ENCODE data around the gene METTL26. TPM values are rescaled to one million over a fixed set of nuclear protein-coding genes. Genes with fewer than 3 reads are reported as not detected.

Gene METTL26
- total and polyA plus RNA-seq, 9 of the 15 experiments (the other 6 are each of a cell fraction or from before 2014, with no cell fraction given): 7.3 to 262 (median 80.9) TPM

- FAIRE-seq: no peak
- H3K9ac ChIP-seq (ENCODE audit: insufficient read depth in 1 of 2, low read depth in 2 of 2, low read length in 2 of 2): peak overlapping the region in 1 of 2 experiments; percentile 98; a peak in 2 of 4 replicates
- intact Hi-C loops (cut with micrococcal nuclease): loop anchor here (5.0 to 10.0 kb wide), 2 partner anchors 89 to 272 kb away; partner anchors contain the start of gene NME4
Observed at GRCh38 chr16:666572-666971, 30.5 kb upstream of the METTL26 start.

More at GRCh38 chr16:666572-666971, 30.5 kb upstream of the METTL26 start:
- DNase-seq (ENCODE audit: extremely low read depth in 1 of 4, low spot score in 3 of 4): no peak
- Histone ChIP-seq H3K9me1 (ENCODE audit: control insufficient read depth, insufficient read depth, low read length) (no peaks in the 10 kb centered on the region), H3K27me3 (ENCODE audit: control insufficient read depth in 2 of 2, insufficient read depth in 2 of 2, low read length in 2 of 2) (no peaks in the 10 kb centered on the region), H3K4me2 (ENCODE audit: insufficient read depth, low read length) (no peak overlapping the region), H3K9me3 (replicated peaks; ENCODE audit: control insufficient read depth, insufficient read depth, low read depth, low read length) (no peaks in the 10 kb centered on the region), H2AFZ (ENCODE audit: low read depth, low read length) (no peak overlapping the region), H3K79me2 (ENCODE audit: control insufficient read depth, insufficient read depth, low read length) (peaks cover 25% of the 10 kb centered on the region), H3K4me1 (replicated peaks in 1 of 2; ENCODE audit: control insufficient read depth in 2 of 2, insufficient read depth in 2 of 2, low read length in 2 of 2) (peaks cover 11 to 93% of the 10 kb centered on the region in 2 experiments; a peak in 4 of 5 replicates), H3K36me3 (ENCODE audit: control insufficient read depth, insufficient read depth, low read length) (peaks cover 27% of the 10 kb centered on the region), H3K4me3 (no peak overlapping the region), H3K27ac (ENCODE audit: extremely low read depth, low read depth, low read length) (no peak overlapping the region), H4K20me1 (replicated peaks; ENCODE audit: control insufficient read depth, insufficient read depth, low read length) (no peaks in the 10 kb centered on the region)
- WGBS (ENCODE audit: insufficient coverage, low coverage, missing lambda C conversion rate): 82% methylated on average over 13 of the region's 13 CpGs
- TF ChIP-seq PATZ1 (CRISPR knock-in tag; IDR thresholded peaks at IDR 0.05; ENCODE audit: borderline replicate concordance): no peak
- peak; percentile 52; the same call in 1 of the 2 replicates for TF ChIP-seq IRF2 (CRISPR knock-in tag; IDR thresholded peaks at IDR 0.05)
- BruUV-seq (replicated peaks): no TSS peak
- no peak for ATAC-seq
- CTCF ChIA-PET (ENCODE audit: low intra/inter-chr PET ratio): no interaction called here
- in situ Hi-C loops (cut with MboI): loop anchor here (5.0 kb wide), 1 partner anchor 89 kb away; no protein-coding TSS in a partner anchor
- POLR2A ChIA-PET: interaction anchor here (1.3 kb wide), 1 partner anchor 8 kb away, joined by 4 read pairs; the partner anchor contains the start of gene RHBDL1
